ENCODE data around the gene TOX2.

The TOX2 gene

GRCh38 chr20:44020406-44021148 lies 105.9 kb downstream of the TOX2 start:
- Histone ChIP-seq H3K4me2 (peak overlapping the region; percentile 77), H3K4me1 (peaks cover 21% of the 10 kb centered on the region)
- no peak for TF ChIP-seq Cebpa-rat (IDR thresholded peaks at IDR 0.05)

DNA sequence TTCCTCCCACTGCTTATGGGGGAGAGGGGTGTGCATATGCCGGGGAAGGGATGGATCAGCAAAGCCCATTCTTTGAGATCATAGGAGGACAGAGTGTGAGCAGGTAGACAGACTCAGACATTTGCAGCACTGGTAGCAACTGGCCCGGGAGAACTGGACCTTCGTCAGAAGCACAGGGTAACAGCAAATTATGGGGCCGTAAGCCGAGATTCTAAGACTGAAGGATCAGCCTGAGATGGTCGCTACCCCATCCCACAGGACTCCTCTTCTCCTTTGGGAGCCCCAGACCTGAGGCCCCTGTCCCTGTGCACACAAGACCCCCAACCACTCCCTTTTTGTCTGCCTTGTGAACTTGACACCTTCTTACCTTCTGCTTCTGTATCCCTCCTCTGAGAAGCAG lies 106.5 kb downstream of the TOX2 start:
- peaks cover 15% of the 10 kb centered on the region; the same call in 1 of the 2 replicates for H3K27me3 ChIP-seq
- H3K9me3 ChIP-seq: no peaks in the 10 kb centered on the region
- no peak for TF ChIP-seq Cebpa-rat (IDR thresholded peaks at IDR 0.05)
- peaks cover 21% of the 10 kb centered on the region for H3K4me1 ChIP-seq
- H3K27ac ChIP-seq: no peak overlapping the region
- H3K36me3 ChIP-seq: no peaks in the 10 kb centered on the region
- H3K9ac ChIP-seq: no peak overlapping the region
- no peak overlapping the region for H3K4me3 ChIP-seq
- H3K4me2 ChIP-seq: peak overlapping the region; percentile 77; the same call in 1 of the 2 replicates
- peaks cover 35% of the 10 kb centered on the region for H4K20me1 ChIP-seq

More at GRCh38 chr20:44020406-44021148, 105.9 kb downstream of the TOX2 start:
- no peaks in the 10 kb centered on the region for H3K36me3 ChIP-seq
- H3K4me3 ChIP-seq: no peak overlapping the region
- H4K20me1 ChIP-seq: peaks cover 37% of the 10 kb centered on the region
- H3K9ac ChIP-seq: no peak overlapping the region
- no peak overlapping the region for H3K27ac ChIP-seq
- H3K9me3 ChIP-seq: no peaks in the 10 kb centered on the region
- H3K27me3 ChIP-seq: peaks cover 20% of the 10 kb centered on the region

GRCh38 chr20:44021900-44022299 lies 107.2 kb downstream of the TOX2 start:
- H4K20me1 ChIP-seq: peaks cover 27% of the 10 kb centered on the region
- no peaks in the 10 kb centered on the region for H3K36me3 ChIP-seq
- H3K4me3 ChIP-seq: no peak overlapping the region
- H3K27ac ChIP-seq: no peak overlapping the region
- peaks cover 10% of the 10 kb centered on the region; the same call in 1 of the 2 replicates for H3K27me3 ChIP-seq
- H3K9ac ChIP-seq: no peak overlapping the region
- no peak for TF ChIP-seq Cebpa-rat (IDR thresholded peaks at IDR 0.05)
- peaks cover 21% of the 10 kb centered on the region for H3K4me1 ChIP-seq
- H3K4me2 ChIP-seq: no peak overlapping the region
- no peaks in the 10 kb centered on the region for H3K9me3 ChIP-seq

DNA sequence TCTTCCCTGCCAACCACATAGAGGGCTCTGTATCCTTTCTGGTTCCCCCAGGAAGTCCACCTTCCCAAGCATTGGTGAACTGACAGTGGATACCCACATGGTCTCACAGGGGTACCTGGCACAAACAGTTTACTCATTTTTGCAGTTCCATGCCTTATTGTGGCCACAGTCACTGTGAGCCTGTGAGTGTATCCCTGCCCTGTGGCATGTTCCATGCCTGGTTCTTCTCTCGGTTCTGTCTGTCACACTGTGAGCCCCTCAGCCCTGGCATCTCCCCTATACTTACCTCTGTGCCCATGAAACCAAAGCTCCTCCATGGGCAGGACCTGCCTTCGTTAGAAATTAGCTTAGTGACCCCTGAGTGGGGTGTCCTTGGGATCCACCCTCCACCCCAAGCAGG lies 107.8 kb downstream of the TOX2 start:
- Histone ChIP-seq H3K4me3 (no peak overlapping the region), H4K20me1 (peaks cover 23% of the 10 kb centered on the region), H3K4me2 (no peak overlapping the region), H3K27me3 (peaks cover 10% of the 10 kb centered on the region; the same call in 1 of the 2 replicates), H3K9me3 (no peaks in the 10 kb centered on the region), H3K4me1 (peaks cover 21% of the 10 kb centered on the region), H3K27ac (no peak overlapping the region), H3K36me3 (no peaks in the 10 kb centered on the region), H3K9ac (no peak overlapping the region)
- no peak for TF ChIP-seq Cebpa-rat (IDR thresholded peaks at IDR 0.05)

GRCh38 chr20:44023515-44024371 lies 109.1 kb downstream of the TOX2 start:
- Histone ChIP-seq H3K36me3 (no peaks in the 10 kb centered on the region), H3K9ac (no peak overlapping the region), H4K20me1 (peaks cover 14% of the 10 kb centered on the region), H3K27me3 (peaks cover 7% of the 10 kb centered on the region; the same call in 1 of the 2 replicates), H3K27ac (no peak overlapping the region), H3K4me1 (peaks cover 24% of the 10 kb centered on the region), H3K9me3 (no peaks in the 10 kb centered on the region), H3K4me3 (no peak overlapping the region), H3K4me2 (no peak overlapping the region)
- TF ChIP-seq Cebpa-rat (IDR thresholded peaks at IDR 0.05): no peak

DNA sequence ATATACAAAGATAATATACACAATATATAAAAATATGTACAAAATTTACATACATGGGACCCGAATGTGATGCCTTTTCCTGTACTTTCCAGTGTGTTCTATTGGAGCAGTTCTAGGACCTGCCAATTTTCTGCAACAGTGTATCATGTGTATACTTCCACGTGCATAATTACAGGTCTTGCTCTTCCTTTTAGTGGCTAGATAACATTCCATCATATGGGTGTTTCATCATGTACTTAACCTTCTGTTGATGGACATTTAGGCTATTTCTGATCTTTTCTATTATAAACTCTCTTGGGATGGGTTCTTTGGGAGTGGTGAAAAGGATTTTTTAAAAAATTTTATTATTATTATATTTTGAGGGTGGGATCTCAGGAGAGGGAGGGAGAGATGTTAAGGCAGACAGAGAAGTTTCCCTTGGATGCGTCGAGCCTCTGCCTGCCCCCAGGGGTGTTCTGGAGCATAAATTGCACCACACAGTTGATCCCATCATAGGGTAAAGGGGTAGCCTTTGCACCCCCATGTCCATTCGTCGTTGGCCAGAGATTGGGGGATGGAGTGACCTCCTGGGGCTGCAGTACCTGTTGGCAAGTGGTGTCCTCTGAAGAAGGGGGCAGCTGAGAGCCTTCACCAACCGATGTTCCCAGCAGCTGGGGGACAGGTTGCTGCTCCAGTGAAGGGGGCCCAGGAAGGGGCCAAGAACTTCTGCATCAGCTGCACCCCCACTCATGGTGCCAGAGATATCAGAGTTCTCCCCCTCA lies 110.3 kb downstream of the TOX2 start:
- peaks cover 28% of the 10 kb centered on the region for H3K4me1 ChIP-seq
- H3K4me3 ChIP-seq: no peak overlapping the region
- no peak overlapping the region for H3K27ac ChIP-seq
- H3K4me2 ChIP-seq: no peak overlapping the region
- H3K9ac ChIP-seq: no peak overlapping the region
- H3K9me3 ChIP-seq: no peaks in the 10 kb centered on the region
- H4K20me1 ChIP-seq: peaks cover 2% of the 10 kb centered on the region; the same call in 1 of the 2 replicates
- H3K27me3 ChIP-seq: peaks cover 5% of the 10 kb centered on the region; the same call in 1 of the 2 replicates
- no peak for TF ChIP-seq Cebpa-rat (IDR thresholded peaks at IDR 0.05)
- no peaks in the 10 kb centered on the region for H3K36me3 ChIP-seq

DNA sequence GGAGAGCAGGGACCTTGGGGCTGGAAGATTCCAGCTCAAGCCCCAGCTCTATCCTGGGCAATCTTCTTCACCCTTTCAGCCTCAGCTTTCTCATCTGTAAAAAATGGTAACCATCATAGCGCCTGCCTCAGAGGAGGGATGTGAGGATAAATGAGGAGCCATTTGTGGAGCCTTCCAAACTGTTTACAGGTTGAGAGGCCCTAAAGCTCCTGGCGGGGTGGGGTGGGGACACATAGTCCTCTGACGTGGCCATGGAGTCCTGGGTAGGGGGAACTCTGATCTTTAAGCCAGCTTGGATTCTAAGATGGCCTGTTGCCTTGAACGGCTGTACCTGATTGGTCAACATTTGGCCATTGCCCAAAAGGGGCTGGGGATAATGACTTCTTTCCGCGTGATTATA lies 111.1 kb downstream of the TOX2 start:
- Histone ChIP-seq H3K27ac (no peak overlapping the region), H3K27me3 (peaks cover 5% of the 10 kb centered on the region; the same call in 1 of the 2 replicates), H3K9ac (no peak overlapping the region), H3K36me3 (no peaks in the 10 kb centered on the region), H4K20me1 (no peaks in the 10 kb centered on the region; the same call in 1 of the 2 replicates), H3K9me3 (no peaks in the 10 kb centered on the region), H3K4me1 (peaks cover 22% of the 10 kb centered on the region), H3K4me3 (no peak overlapping the region), H3K4me2 (no peak overlapping the region)
- no peak for TF ChIP-seq Cebpa-rat (IDR thresholded peaks at IDR 0.05)

GRCh38 chr20:44026647-44027342 lies 112.1 kb downstream of the TOX2 start:
- H4K20me1 ChIP-seq: no peaks in the 10 kb centered on the region; the same call in 1 of the 2 replicates
- no peak for TF ChIP-seq Cebpa-rat (IDR thresholded peaks at IDR 0.05)
- H3K27ac ChIP-seq: no peak overlapping the region
- H3K27me3 ChIP-seq: peaks cover 5% of the 10 kb centered on the region; the same call in 1 of the 2 replicates
- no peak overlapping the region for H3K9ac ChIP-seq
- H3K9me3 ChIP-seq: no peaks in the 10 kb centered on the region
- no peak overlapping the region for H3K4me2 ChIP-seq
- no peaks in the 10 kb centered on the region for H3K36me3 ChIP-seq
- no peak overlapping the region for H3K4me3 ChIP-seq
- H3K4me1 ChIP-seq: peaks cover 17% of the 10 kb centered on the region

Data from BLaER1 (cell line).